ENCODE data around the gene B3GNT2. TPM values are rescaled to one million over a fixed set of nuclear protein-coding genes. Genes with fewer than 3 reads are reported as not detected.
"Not testable (repeated sequence)": the region's sequence is repeated elsewhere in the genome, so short reads cannot be mapped to it uniquely, and the experiment has no call there.

B3GNT2 gene
- total RNA-seq, 1 experiment from 2014 or later: 36.9 TPM

GRCh38 chr2:62234755-62235655, 39.1 kb downstream of the B3GNT2 start:
- no peak for DNase-seq (ENCODE audit: low read depth)

GRCh38 chr2:62236499-62236898, 40.6 kb downstream of the B3GNT2 start:
- no peak for DNase-seq (ENCODE audit: low read depth)

- no peak for DNase-seq (ENCODE audit: low read depth)
Measured at GRCh38 chr2:62238236-62238635, 42.3 kb downstream of the B3GNT2 start.

- no peak for DNase-seq (ENCODE audit: low read depth)
Measured at GRCh38 chr2:62240546-62240945, 44.6 kb downstream of the B3GNT2 start.

- DNase-seq (ENCODE audit: low read depth): no peak
Measured at GRCh38 chr2:62243983-62244382, 48.1 kb downstream of the B3GNT2 start.

GRCh38 chr2:62248226-62248625, 52.3 kb downstream of the B3GNT2 start:
- no peak for DNase-seq (ENCODE audit: low read depth)

- DNase-seq (ENCODE audit: low read depth): no peak
Measured at GRCh38 chr2:62250239-62250638, 54.3 kb downstream of the B3GNT2 start.

GRCh38 chr2:62254424-62255266, 58.7 kb downstream of the B3GNT2 start:
- DNase-seq (ENCODE audit: low read depth): peak; percentile 13

- no peak for DNase-seq (ENCODE audit: low read depth)
Measured at GRCh38 chr2:62257466-62257865, 61.6 kb downstream of the B3GNT2 start.

- DNase-seq (ENCODE audit: low read depth): no peak
Measured at GRCh38 chr2:62263076-62263715, 67.3 kb downstream of the B3GNT2 start.

GRCh38 chr2:62264186-62264585, 68.3 kb downstream of the B3GNT2 start:
- no peak for DNase-seq (ENCODE audit: low read depth)

- no peak for DNase-seq (ENCODE audit: low read depth)
Measured at GRCh38 chr2:62265106-62265505, 69.2 kb downstream of the B3GNT2 start.

- peak; percentile 81 for DNase-seq (ENCODE audit: low read depth)
Measured at GRCh38 chr2:62266433-62267038, 70.6 kb downstream of the B3GNT2 start.

- DNase-seq (ENCODE audit: low read depth): no peak
Measured at GRCh38 chr2:62267696-62268095, 71.8 kb downstream of the B3GNT2 start.

GRCh38 chr2:62268681-62269188, 72.8 kb downstream of the B3GNT2 start:
- DNase-seq (ENCODE audit: low read depth): not testable (repeated sequence)

- peak; percentile 41 for DNase-seq (ENCODE audit: low read depth)
Measured at GRCh38 chr2:62270728-62271127, 74.8 kb downstream of the B3GNT2 start.

Measured in M059J (cell line).